GM19468 (cell line): Measurements from ENCODE around the gene KCTD17.

Experiments used
- ATAC-seq: cut with Tn5 transposase; IDR thresholded peaks from one replicate; pipeline ENCODE4 v1.9.1; 2021; ENCODE audit warnings: mild to moderate bottlenecking, moderate library complexity, moderate number of reproducible peaks; ENCODE audit not compliant: unreplicated experiment; ENCODE audit errors: extremely low read depth

KCTD17 gene

DNA sequence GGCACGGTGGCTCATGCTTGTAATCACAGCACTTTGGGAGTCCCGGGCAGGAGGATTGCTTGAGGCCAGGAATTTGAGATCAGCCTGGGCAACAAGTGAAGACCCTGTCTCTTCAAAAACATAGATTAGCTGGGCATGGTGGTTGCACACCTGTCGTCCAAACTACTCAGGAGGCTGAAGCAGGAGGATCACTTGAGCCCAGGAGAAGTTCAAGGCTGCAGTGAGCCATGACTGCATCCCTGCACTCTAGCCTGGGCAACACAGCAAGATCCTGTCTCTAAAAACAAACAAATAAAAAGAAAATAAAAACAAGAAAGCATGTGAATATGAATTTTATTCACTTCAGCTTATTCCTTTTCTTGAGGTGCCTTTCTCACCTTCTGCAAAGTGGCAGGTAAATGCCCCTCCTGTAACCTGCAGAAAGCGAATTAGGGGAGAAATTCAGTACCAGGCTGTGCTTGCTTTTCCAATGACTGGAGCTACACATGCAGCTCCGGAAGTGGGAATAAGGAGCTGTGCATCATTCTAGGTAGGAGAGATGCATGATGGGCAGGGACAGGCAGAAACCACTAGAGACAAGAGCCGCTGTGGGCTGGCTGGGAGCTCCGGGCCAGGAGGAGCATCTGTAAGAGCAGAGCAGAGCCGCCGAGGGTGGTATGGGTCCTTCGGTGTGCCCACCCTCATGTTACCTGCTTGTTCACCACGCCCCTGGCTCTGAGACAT, 14.7 kb upstream of the KCTD17 start:
- no peak for ATAC-seq

DNA sequence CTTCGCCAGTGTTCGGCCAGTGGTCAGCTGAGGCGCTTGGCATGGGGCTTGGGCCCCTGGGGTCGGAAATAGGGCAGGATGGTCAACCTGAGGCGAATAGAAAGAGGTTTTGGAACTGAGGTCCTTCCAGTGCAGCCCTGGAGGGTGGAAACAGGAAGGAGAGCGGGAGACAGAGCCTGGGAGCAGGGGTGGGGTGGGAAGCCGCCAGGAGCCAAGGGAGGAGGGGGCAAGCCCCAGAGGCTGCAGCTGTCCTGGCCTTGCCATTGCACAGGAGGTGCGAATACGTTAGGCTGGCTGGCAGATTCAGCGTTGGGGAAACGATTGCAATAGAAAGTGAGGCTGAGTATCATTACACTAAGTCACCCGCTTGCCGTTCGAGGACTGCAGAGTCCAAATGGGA, 13.9 kb upstream of the KCTD17 start:
- no peak for ATAC-seq

DNA sequence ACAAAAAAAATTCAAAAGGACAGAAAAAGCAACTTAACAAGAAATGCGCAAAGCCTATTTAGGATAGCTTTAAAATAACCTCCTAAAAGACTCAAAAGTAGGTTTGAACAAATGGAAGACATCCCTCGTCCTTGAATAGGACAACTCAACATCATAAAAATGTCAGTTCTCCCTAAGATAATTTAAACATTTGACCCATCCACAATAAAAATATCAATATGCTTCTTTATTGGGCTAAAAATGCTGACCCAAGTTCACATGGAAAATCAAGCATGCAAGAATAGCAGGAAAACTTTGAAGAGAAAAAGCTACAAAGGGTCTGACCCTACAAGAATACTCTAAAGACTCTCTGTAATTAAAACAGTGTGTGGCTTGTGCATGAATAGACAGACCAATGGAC, 12.1 kb upstream of the KCTD17 start:
- ATAC-seq, result no peak

- ATAC-seq, result no peak
These were observed 8.2 kb upstream of the KCTD17 start for GRCh38 chr22:37043209-37043827.

- ATAC-seq, result no peak
These were observed 7.6 kb upstream of the KCTD17 start for GRCh38 chr22:37043828-37044538.

- ATAC-seq, result no peak
These were observed 6.6 kb upstream of the KCTD17 start for GRCh38 chr22:37044634-37045625.

GRCh38 chr22:37045958-37046357, 5.6 kb upstream of the KCTD17 start:
- no peak for ATAC-seq

GRCh38 chr22:37046589-37046988, 5.0 kb upstream of the KCTD17 start:
- no peak for ATAC-seq

DNA sequence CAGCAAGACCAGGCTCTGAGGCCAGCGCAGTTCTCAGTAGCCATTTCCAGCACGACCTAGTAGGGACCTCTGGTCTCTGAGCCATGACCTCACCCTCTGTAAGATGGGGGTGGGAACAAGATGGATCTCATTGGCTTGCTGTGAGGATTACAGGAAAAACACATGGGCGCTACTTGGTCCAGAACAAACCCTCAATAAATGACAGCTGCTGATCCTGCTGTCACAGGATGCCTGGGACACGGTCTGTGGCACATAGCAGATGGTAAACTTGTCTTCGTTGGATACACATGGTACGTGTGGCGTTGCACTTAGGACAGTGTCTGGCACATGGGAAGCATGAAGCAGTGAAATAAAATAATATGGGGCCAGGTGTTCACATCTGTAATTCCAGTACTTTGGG, 4.5 kb upstream of the KCTD17 start:
- no peak for ATAC-seq

DNA sequence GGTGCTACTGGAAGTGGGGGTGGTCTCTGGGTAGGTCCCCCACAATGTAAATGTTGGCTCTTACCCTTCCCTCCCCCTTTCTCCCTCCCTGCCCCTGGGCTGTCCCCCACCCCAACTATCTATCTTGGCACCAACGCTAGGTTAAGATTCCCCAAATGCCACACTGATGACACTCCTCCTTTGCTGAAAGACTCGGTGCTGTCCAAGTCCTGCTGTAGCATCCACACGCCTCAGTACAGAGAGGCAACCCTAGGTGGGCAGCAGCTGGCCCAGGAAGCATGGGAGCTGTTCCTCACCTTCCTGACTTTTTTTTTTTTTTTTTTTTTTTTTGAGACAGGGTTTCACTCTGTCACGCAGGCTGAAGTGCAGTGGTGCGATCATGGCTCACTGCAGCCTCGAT, 3.4 kb upstream of the KCTD17 start:
- ATAC-seq, result no peak

DNA sequence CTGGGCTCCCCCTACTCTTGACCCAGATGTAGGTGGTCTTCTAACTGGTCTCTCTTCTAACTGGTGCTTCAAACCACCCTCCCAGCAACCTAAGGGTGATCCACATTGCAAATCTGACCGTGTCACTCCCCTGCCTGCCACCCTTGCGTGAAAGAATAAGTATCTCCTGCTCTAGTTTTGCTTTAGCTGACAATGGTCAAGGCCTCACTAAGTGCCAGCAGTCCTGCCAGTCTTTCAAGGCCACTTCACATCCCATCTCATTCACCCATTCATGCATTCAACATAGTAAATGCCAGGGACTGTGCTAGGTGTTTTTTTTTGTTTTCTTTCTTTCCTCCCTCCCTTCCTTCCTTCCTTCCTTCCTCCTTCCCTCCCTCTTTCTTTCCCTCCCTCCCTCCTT, 2.3 kb upstream of the KCTD17 start:
- no peak for ATAC-seq

DNA sequence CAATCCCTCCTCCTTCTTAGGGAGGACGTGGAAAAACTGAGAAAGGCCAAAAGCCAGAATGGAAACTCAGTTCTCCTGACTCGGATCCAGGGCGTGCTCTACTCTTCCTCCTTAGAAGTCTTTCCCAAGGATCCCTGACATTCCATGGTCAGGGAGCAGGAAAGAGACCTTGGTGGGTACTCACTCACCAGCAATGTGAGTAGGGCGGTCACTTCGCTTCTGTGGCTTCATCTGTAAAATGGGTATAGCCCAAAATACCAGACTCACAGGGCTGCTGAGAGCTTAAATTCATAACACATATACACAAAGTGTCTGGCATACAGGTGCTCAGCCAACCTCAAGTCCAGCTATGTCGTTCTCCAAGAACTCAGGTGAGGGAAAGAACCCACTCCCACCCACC, 629 bp upstream of the KCTD17 start:
- no peak for ATAC-seq

- ATAC-seq, result no peak
These were observed 1.1 kb downstream of the KCTD17 start for GRCh38 chr22:37052386-37053309.

GRCh38 chr22:37053310-37054055, 1.9 kb downstream of the KCTD17 start:
- no peak for ATAC-seq

GRCh38 chr22:37054056-37054395, 2.5 kb downstream of the KCTD17 start:
- ATAC-seq, result no peak

- ATAC-seq, result no peak
These were observed 3.2 kb downstream of the KCTD17 start for GRCh38 chr22:37054600-37055365.

- ATAC-seq, result no peak
These were observed 4.7 kb downstream of the KCTD17 start for GRCh38 chr22:37056246-37056645.

DNA sequence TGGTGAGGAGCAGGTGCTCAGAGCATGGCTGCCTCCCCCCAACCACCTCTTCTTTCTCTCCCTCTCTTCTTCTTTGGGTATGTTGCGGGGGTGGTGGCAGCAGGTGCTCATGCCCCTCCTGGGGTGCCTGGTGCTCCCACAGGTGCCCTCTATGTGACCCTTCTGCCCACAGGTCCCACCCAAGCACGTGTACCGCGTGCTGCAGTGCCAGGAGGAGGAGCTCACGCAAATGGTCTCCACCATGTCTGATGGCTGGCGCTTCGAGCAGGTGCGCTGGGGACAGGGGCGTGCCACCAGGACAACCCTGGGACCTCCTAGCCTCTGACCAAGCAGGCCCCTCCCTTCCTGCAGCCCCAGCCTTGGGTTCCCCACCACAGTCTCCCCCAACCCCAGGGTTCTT, 5.7 kb downstream of the KCTD17 start:
- ATAC-seq, result no peak
